Urinary bladder (tissue), 4 donors: ENCODE measurements around the gene PSPC1. TPM values are rescaled to one million over a fixed set of nuclear protein-coding genes. Genes with fewer than 3 reads are reported as not detected.
"Not testable (repeated sequence)": the region's sequence is repeated elsewhere in the genome, so short reads cannot be mapped to it uniquely, and the experiment has no call there.

Source experiments
- DNase-seq: peaks from one replicate; pipeline ENCODE4 v3.0.0-alpha.2; 2015; ENCODE audit errors: extremely low spot score
- H3K27ac ChIP-seq: one replicate; pipeline ENCODE4 v1.5.1; 2013; ENCODE audit warnings: low read depth, mild to moderate bottlenecking, moderate library complexity
- H3K36me3 ChIP-seq: one replicate; pipeline ENCODE4 v1.6.1; 2013; ENCODE audit warnings: mild to moderate bottlenecking, moderate library complexity; ENCODE audit not compliant: insufficient read depth
- H3K4me1 ChIP-seq: one replicate; pipeline ENCODE4 v1.6.1; 2013; ENCODE audit warnings: mild to moderate bottlenecking, moderate library complexity; ENCODE audit not compliant: insufficient read depth
- H3K4me3 ChIP-seq: one replicate; pipeline ENCODE4 v1.5.1; 2013; ENCODE audit warnings: low read depth, low read length
- WGBS: extraction: QIAGEN DNeasy Blood & Tissue Kit; methylation state at CpG from one replicate; pipeline ENCODE4 v1.1.7; 2013; 5-methylcytosine and 5-hydroxymethylcytosine counted together
- polyA plus RNA-seq: library from polyadenylated mRNA; stranded (reverse); fragments of 200-250 nt; gene quantifications from one replicate; pipeline ENCODE4 v1.2.3, GENCODE V29; 2013
- total RNA-seq: library from RNA; depleted of rRNA; stranded (reverse); fragments of >200 nt; gene quantifications from one replicate; pipeline ENCODE4 v1.2.3, GENCODE V29; 2014
- donor health status: healthy with polysubstance abuse.
- donor health status: healthy.

The PSPC1 gene
- total and polyA plus RNA-seq, 2 donors, result 31.6 to 90.0 TPM

DNA sequence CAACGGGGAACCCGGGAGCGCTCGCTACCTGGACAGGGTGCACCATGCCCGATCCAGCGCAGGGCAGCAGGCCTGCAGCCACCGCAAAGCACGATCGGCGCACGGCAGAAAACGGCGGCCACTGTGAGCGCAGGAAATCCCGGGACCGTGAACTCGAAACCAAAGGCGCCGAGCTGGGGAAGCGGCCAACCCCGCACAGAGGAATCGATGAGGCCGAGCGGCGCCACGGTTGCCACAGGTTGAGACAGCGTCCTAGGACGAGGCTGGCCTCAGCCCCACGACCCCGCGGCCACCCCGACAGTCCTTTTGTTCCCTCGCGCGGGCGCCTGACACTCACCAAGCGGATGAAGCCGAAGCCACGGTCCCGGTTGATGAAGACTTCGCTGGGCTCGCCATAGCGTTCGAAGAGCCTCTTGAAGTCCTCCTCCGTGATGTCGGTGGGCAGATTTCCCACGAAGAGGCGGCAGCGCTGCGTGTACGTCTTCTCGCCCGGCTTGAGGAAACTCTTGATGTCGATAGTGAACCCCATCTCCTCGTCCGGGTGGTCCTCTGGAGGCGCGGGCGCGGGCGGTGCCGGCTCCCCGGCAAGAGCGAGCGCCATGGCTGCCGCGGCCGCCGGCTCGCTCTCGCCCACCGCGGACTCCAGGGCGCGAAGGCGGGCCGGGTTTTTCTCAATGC is 557 bp downstream of the PSPC1 start:
- under 1% methylated on average over 77 of the region's 77 CpGs for WGBS
- Histone ChIP-seq H3K4me1 (peaks cover 1% of the 10 kb centered on the region), H3K36me3 (no peaks in the 10 kb centered on the region), H3K4me3 (peak overlapping the region; percentile 84), H3K27ac (peak overlapping the region; percentile 86)
- DNase-seq, result no peak

GRCh38 chr13:19781526-19781925 is 1.2 kb downstream of the PSPC1 start:
- H3K27ac ChIP-seq, result no peak overlapping the region
- H3K4me1 ChIP-seq, result peaks cover 1% of the 10 kb centered on the region
- H3K4me3 ChIP-seq, result peak overlapping the region; percentile 84
- no peaks in the 10 kb centered on the region for H3K36me3 ChIP-seq
- no peak for DNase-seq
- WGBS, result 17% methylated on average over 9 of the region's 9 CpGs

- peak overlapping the region; percentile 84 for H3K4me3 ChIP-seq
- H3K27ac ChIP-seq, DNase-seq, H3K4me1 ChIP-seq, H3K36me3 ChIP-seq: not testable (repeated sequence)
- 89% methylated on average over 22 of the region's 22 CpGs for WGBS
These were observed 1.9 kb downstream of the PSPC1 start for GRCh38 chr13:19780753-19781418.

- WGBS, result 87% methylated on average over 6 of the region's 6 CpGs
- Histone ChIP-seq H3K4me3 (no peak overlapping the region), H3K36me3 (peaks cover 4% of the 10 kb centered on the region), H3K4me1 (peaks cover 2% of the 10 kb centered on the region), H3K27ac (no peak overlapping the region)
- no peak for DNase-seq
These were observed 10.4 kb downstream of the PSPC1 start for GRCh38 chr13:19772306-19772705.

- Histone ChIP-seq H3K4me1 (peaks cover 2% of the 10 kb centered on the region), H3K27ac (no peak overlapping the region), H3K4me3 (no peak overlapping the region), H3K36me3 (peaks cover 2% of the 10 kb centered on the region)
- 81% methylated on average over 2 of the region's 2 CpGs for WGBS
- DNase-seq, result no peak
These were observed 12.9 kb downstream of the PSPC1 start for GRCh38 chr13:19769854-19770253.

- no peak for DNase-seq
- WGBS, result 86% methylated on average over 2 of the region's 2 CpGs
- Histone ChIP-seq H3K4me1 (peaks cover 2% of the 10 kb centered on the region), H3K36me3 (peaks cover 2% of the 10 kb centered on the region), H3K4me3 (no peak overlapping the region), H3K27ac (no peak overlapping the region)
These were observed 14.8 kb downstream of the PSPC1 start for GRCh38 chr13:19767966-19768365.

DNA sequence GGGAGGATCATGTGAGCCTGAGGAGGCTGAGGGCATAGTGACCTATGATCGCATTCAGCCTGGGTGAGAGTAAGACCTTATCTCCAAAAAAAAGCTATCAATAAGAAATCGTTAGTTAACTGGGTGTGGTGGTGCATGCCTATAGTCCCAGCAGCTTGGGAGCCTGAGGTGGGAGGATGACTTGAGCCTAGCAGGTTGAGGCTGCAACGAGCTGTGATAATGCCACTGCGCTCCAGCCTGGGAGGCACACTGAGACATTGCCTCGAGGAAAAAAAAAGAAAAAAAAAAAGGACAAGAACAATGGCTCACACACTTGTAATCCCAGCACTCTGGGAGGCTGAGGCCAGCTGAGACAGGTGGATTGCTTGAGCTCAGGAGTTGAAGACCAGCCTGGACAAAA is 16.2 kb downstream of the PSPC1 start:
- no peak for DNase-seq
- Histone ChIP-seq H3K27ac (no peak overlapping the region), H3K4me3 (no peak overlapping the region), H3K4me1 (peaks cover 2% of the 10 kb centered on the region), H3K36me3 (peaks cover 3% of the 10 kb centered on the region)
- 58% methylated on average over 5 of the region's 5 CpGs for WGBS

GRCh38 chr13:19764237-19764636 is 18.5 kb downstream of the PSPC1 start:
- Histone ChIP-seq H3K36me3 (peaks cover 3% of the 10 kb centered on the region), H3K4me3 (no peak overlapping the region), H3K4me1 (peaks cover 2% of the 10 kb centered on the region), H3K27ac (no peak overlapping the region)
- WGBS, result 91% methylated on average over 2 of the region's 2 CpGs
- DNase-seq, result no peak

GRCh38 chr13:19763618-19764017 is 19.1 kb downstream of the PSPC1 start:
- H3K4me3 ChIP-seq, result no peak overlapping the region
- H3K36me3 ChIP-seq, result peaks cover 3% of the 10 kb centered on the region
- no peak overlapping the region for H3K27ac ChIP-seq
- no peak for DNase-seq
- WGBS, result 91% methylated on average over 10 of the region's 10 CpGs
- no peaks in the 10 kb centered on the region for H3K4me1 ChIP-seq

DNA sequence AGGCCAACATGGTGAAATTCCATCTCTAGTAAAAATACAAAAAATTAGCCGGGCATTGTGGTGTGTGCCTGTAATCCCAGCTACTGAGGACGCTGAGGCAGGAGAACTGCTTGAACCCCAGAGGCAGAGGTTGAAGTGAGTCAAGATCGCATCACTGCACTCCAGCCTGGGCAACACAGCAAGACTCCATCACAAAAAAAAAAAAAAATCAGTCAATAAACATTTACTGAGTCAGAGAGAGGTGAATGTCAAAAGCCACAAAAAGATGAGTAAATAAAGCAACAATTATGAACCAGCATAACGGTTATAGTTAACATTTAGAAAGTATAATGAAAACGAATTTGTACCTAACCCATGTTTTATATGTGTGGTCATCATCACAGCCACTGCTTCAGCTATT is 23.1 kb downstream of the PSPC1 start:
- WGBS, result 91% methylated on average over 5 of the region's 5 CpGs
- no peaks in the 10 kb centered on the region for H3K4me1 ChIP-seq
- no peak overlapping the region for H3K4me3 ChIP-seq
- H3K27ac ChIP-seq, result no peak overlapping the region
- peaks cover 4% of the 10 kb centered on the region for H3K36me3 ChIP-seq
- DNase-seq, result no peak

DNA sequence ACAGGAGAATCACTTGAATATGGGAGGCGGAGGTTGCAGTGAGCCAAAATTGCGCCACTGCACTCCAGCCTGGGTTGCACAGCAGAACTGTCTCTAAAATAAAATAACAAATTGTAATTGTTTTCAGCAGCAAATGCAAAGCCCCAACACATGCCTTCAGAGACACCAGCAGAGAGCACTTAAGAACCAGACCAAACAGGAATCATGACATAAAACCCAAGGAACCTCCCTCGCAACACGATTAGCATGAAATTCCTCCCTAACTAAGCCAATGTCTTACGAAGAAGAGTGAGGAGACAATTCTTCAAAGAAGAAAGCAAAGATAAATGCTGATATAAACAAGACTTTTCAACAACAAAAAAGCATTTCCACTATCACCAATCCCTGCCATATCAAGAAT is 40.1 kb downstream of the PSPC1 start:
- no peak overlapping the region for H3K4me3 ChIP-seq
- H3K27ac ChIP-seq, result no peak overlapping the region
- H3K36me3 ChIP-seq, result peaks cover 2% of the 10 kb centered on the region
- no peak for DNase-seq
- 87% methylated on average over 5 of the region's 5 CpGs for WGBS
- no peaks in the 10 kb centered on the region for H3K4me1 ChIP-seq

DNA sequence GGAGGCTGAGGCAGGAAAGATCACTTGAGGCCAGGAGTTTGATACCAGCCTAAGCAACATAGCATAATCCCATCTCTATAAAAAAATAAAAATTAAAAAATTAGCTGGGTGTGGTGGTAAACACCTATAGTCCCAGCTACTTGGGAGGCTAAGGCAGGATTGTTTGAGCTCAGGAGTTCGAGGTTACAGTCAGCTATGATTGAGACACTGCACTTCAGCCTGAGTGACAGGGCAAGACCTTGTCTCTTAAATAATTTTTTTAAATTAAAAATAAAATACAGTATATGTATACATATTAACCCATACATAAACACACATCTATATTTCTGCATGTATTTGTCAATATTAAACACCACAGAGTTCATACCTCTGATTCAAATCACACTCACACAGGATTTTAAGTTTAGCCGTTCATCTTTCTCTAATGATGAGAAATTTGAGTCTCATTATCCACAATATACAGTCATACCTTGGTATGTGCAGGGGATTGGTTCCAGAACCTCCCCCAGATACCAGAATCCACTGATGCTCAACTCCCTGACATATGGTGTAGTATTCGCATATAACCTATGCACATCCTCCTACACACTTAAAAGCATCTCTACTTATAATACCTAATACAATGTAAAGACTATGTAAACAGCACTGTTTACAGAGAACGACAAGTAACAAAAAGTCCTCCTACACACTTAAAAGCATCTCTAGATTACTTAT is 44.7 kb downstream of the PSPC1 start:
- peaks cover 2% of the 10 kb centered on the region for H3K36me3 ChIP-seq
- 92% methylated on average over 4 of the region's 4 CpGs for WGBS
- no peak for DNase-seq
- H3K4me3 ChIP-seq, result no peak overlapping the region
- H3K4me1 ChIP-seq, result no peaks in the 10 kb centered on the region
- no peak overlapping the region for H3K27ac ChIP-seq

GRCh38 chr13:19726611-19727010 is 56.1 kb downstream of the PSPC1 start:
- Histone ChIP-seq H3K36me3 (peaks cover 3% of the 10 kb centered on the region), H3K27ac (no peak overlapping the region)
- 70% methylated on average over 1 of the region's 1 CpG for WGBS

GRCh38 chr13:19725320-19725719 is 57.4 kb downstream of the PSPC1 start:
- peaks cover 2% of the 10 kb centered on the region for H3K36me3 ChIP-seq
- WGBS, result 85% methylated on average over 3 of the region's 3 CpGs
- no peak for DNase-seq

More at GRCh38 chr13:19726611-19727010, 56.1 kb downstream of the PSPC1 start:
- DNase-seq, result no peak
- H3K4me1 ChIP-seq, result no peaks in the 10 kb centered on the region
- no peak overlapping the region for H3K4me3 ChIP-seq

More at GRCh38 chr13:19725320-19725719, 57.4 kb downstream of the PSPC1 start:
- Histone ChIP-seq H3K27ac (no peak overlapping the region), H3K4me3 (no peak overlapping the region), H3K4me1 (no peaks in the 10 kb centered on the region)
